NCI-H1694 treated with DMSO at 0.1 percent for 48 hours (cell line): Measurements from ENCODE around the gene RTP4.
"Not testable (repeated sequence)": the region's sequence is repeated elsewhere in the genome, so short reads cannot be mapped to it uniquely, and the experiment has no call there.

Experiments
- DNase-seq: peaks from one replicate; lab custom pipeline; 2025; lab: John Stamatoyannopoulos, UW

The RTP4 gene

GRCh38 chr3:187369089-187369447 is 883 bp downstream of the RTP4 start:
- no peak for DNase-seq

GRCh38 chr3:187370051-187370450 is 1.9 kb downstream of the RTP4 start:
- no peak for DNase-seq

- DNase-seq: no peak
Measured at GRCh38 chr3:187375581-187375980, 7.4 kb downstream of the RTP4 start.

- DNase-seq: no peak
Measured at GRCh38 chr3:187377842-187378241, 9.7 kb downstream of the RTP4 start.

GRCh38 chr3:187382609-187383151 is 14.5 kb downstream of the RTP4 start:
- DNase-seq: no peak

GRCh38 chr3:187383246-187383645 is 15.1 kb downstream of the RTP4 start:
- DNase-seq: no peak

- no peak for DNase-seq
Measured at GRCh38 chr3:187385296-187385695, 17.1 kb downstream of the RTP4 start.

- no peak for DNase-seq
Measured at GRCh38 chr3:187396661-187397060, 28.5 kb downstream of the RTP4 start.

- no peak for DNase-seq
Measured at GRCh38 chr3:187398955-187399354, 30.8 kb downstream of the RTP4 start.

GRCh38 chr3:187400756-187401155 is 32.6 kb downstream of the RTP4 start:
- DNase-seq: no peak

GRCh38 chr3:187401856-187402255 is 33.7 kb downstream of the RTP4 start:
- DNase-seq: no peak

- no peak for DNase-seq
Measured at GRCh38 chr3:187403768-187404288, 35.6 kb downstream of the RTP4 start.

- DNase-seq: no peak
Measured at GRCh38 chr3:187406927-187407326, 38.7 kb downstream of the RTP4 start.

GRCh38 chr3:187411991-187412781 is 44.0 kb downstream of the RTP4 start:
- not testable (repeated sequence) for DNase-seq
